ENCODE results near the gene ATRX.

Gene ATRX

GRCh38 chrX:77455437-77455836, 330.6 kb downstream of the ATRX start:
- Histone ChIP-seq H3K79me2 (ENCODE audit: insufficient read depth, low read length) (no peaks in the 10 kb centered on the region), H3K36me3 (ENCODE audit: insufficient read depth, low read length) (no peaks in the 10 kb centered on the region), H3K27me3 (ENCODE audit: insufficient read depth, low read length, poor library complexity) (no peaks in the 10 kb centered on the region), H3K4me1 (ENCODE audit: insufficient read depth, low read length) (no peaks in the 10 kb centered on the region), H2AFZ (ENCODE audit: low read depth, low read length) (no peak overlapping the region), H4K20me1 (ENCODE audit: insufficient read depth, low read length) (no peaks in the 10 kb centered on the region), H3K27ac (ENCODE audit: low read length) (no peak overlapping the region), H3K9ac (ENCODE audit: low read depth, low read length) (no peak overlapping the region), H3K4me3 (ENCODE audit: low read depth in 1 of 2, low read length in 2 of 2) (no peak overlapping the region), H3K4me2 (ENCODE audit: insufficient read depth, low read length) (no peak overlapping the region), H3K9me3 (ENCODE audit: insufficient read depth, low read length, severe bottlenecking) (no peaks in the 10 kb centered on the region)
- ATAC-seq (ENCODE audit: insufficient read depth, low read depth), result no peak
- DNase-seq, result no peak
- TF ChIP-seq CTCF (IDR thresholded peaks at IDR 0.05; ENCODE audit: borderline replicate concordance, extremely low read depth, low read length, poor library complexity, severe bottlenecking) (no peak), EZH2 (IDR thresholded peaks at IDR 0.05; ENCODE audit: borderline replicate concordance, low read depth, low read length, severe bottlenecking) (no peak)

Data from DND-41 (cell line).